ENCODE measurements around the gene DOCK8. TPM values are rescaled to one million over a fixed set of nuclear protein-coding genes. Genes with fewer than 3 reads are reported as not detected.
"Not testable (repeated sequence)": the region's sequence is repeated elsewhere in the genome, so short reads cannot be mapped to it uniquely, and the experiment has no call there.

Gene DOCK8
- total RNA-seq, 4 donors from 2014 or later = 5.1 to 15.1 (median 8.4) TPM

DNA sequence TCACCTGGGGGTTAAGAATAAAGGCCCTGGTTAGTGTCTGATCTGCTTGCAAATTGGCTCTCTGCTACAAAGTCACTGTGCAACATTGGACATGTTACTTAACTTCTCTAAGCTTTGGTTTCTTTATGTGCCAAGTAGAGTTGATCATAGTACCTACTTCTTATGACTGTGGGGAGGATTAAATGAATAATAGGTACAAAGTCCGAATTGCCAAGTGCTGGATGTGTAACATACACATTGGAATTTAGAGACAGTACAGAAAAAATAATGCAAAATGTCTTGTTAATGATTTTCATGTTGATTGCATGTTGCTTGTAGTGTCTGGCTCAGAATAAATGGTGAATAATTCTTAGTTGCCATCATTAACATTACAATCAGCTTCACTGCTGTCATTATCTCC is 2.2 kb downstream of the DOCK8 start:
- 65 to 88% methylated on average over 1 of the region's 1 CpG for WGBS, 2 donors
- intact Hi-C loops (cut with DNase I; ENCODE audit: low total_unique reads) = no loop called here
- H3K4me3 ChIP-seq (ENCODE audit: low read depth, poor library complexity, severe bottlenecking) = no peak overlapping the region
- no peak for DNase-seq (ENCODE audit: low spot score in 2 of 2)
- TF ChIP-seq CTCF (IDR thresholded peaks at IDR 0.05) (no peak), POLR2A (IDR thresholded peaks at IDR 0.05) (no peak)

GRCh38 chr9:217950-218349 is 3.3 kb downstream of the DOCK8 start:
- 84 to 87% methylated on average over 2 of the region's 2 CpGs for WGBS, 2 donors
- TF ChIP-seq CTCF (IDR thresholded peaks at IDR 0.05) (no peak), POLR2A (IDR thresholded peaks at IDR 0.05) (no peak)
- intact Hi-C loops (cut with DNase I; ENCODE audit: low total_unique reads) = no loop called here
- no peak overlapping the region for H3K4me3 ChIP-seq (ENCODE audit: low read depth, poor library complexity, severe bottlenecking)
- DNase-seq (ENCODE audit: low spot score in 2 of 2) = no peak

DNA sequence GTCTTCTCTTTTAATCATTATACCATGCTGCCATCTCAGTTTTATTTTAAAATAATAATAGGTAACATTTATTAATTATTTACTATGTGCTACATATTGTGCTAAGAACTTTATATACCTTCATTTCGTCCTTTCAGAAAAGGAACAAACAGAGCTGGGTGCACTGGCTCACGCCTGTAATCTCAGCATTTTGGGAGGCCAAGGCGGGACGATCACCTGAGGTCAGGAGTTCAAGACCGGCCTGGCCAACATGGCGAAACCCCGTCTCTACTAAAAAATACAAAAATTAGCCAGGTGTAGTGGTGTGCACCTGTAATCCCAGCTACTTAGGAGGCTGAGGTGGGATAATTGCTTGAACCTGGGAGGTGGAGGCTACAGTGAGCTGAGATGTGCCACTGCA is 4.4 kb downstream of the DOCK8 start:
- H3K4me3 ChIP-seq (ENCODE audit: low read depth, poor library complexity, severe bottlenecking); DNase-seq (ENCODE audit: low spot score in 2 of 2); intact Hi-C loops (cut with DNase I; ENCODE audit: low total_unique reads): not testable (repeated sequence)
- WGBS, 2 donors = 94 to 95% methylated on average over 7 of the region's 7 CpGs

DNA sequence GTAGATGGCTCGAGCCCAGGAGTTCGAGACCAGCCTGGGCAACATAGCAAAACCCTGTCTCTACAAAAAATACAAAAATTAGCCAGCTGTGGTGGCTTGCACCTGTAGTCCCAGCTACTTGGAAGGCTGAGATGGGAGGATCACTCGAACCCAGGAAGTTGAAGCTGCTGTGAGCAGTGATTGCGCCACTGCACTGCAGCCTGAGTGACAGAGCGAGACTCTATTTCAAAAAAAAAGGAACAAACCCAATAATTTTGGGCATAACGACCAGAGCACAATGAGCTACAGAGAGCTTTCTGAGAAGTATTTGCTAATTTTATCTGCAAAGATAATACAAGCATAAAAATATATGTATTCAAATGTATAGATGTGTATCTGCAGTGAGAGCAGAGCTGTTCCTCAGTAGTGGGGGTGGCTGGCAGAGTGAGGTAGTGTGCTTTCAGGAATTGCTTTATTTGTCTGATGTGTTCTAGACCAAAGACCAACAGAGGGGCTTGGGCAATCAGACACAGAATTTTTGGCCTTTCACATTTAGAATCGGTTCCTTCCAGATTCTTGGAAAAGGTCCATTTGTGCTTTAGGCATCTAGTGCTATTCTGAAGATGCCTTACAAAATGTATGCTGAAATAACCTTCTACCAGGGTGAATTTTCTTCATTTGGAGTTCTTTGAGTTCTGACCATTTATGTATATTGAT is 5.2 kb downstream of the DOCK8 start:
- WGBS, 2 donors = 75 to 80% methylated on average over 7 of the region's 7 CpGs
- H3K4me3 ChIP-seq (ENCODE audit: low read depth, poor library complexity, severe bottlenecking) = no peak overlapping the region
- no peak for DNase-seq (ENCODE audit: low spot score in 2 of 2)
- intact Hi-C loops (cut with DNase I; ENCODE audit: low total_unique reads) = no loop called here
- TF ChIP-seq CTCF (IDR thresholded peaks at IDR 0.05) (no peak), POLR2A (IDR thresholded peaks at IDR 0.05) (no peak)

GRCh38 chr9:221989-222776 is 7.5 kb downstream of the DOCK8 start:
- TF ChIP-seq CTCF (IDR thresholded peaks at IDR 0.05) (no peak), POLR2A (IDR thresholded peaks at IDR 0.05) (no peak)
- intact Hi-C loops (cut with DNase I; ENCODE audit: low total_unique reads) = no loop called here
- 72 to 75% methylated on average over 6 of the region's 6 CpGs for WGBS, 2 donors

DNA sequence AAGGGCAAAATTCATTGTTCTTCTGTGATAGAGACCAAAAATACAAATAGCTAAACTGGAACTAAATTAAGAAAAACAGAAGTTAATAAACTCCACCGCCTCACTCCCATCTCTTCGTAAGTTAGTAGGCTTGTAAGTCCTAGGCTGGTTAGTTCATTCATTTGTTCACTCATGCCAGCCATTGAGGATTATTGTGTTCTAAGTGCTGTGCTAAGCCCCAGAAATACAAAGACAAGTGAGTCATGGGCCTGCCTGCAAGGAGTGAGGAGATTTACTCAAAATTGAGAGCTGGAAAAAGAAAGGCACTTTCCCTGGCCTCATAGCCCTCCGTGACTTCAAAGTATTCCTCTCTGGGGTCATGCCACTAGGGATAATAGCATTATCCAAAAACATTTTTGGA is 8.5 kb downstream of the DOCK8 start:
- intact Hi-C loops (cut with DNase I; ENCODE audit: low total_unique reads) = no loop called here
- DNase-seq (ENCODE audit: low spot score in 2 of 2) = no peak
- WGBS, 2 donors = 77 to 79% methylated on average over 3 of the region's 3 CpGs
- TF ChIP-seq POLR2A (IDR thresholded peaks at IDR 0.05) (no peak), CTCF (IDR thresholded peaks at IDR 0.05) (no peak)
- no peak overlapping the region for H3K4me3 ChIP-seq (ENCODE audit: low read depth, poor library complexity, severe bottlenecking)

More at GRCh38 chr9:221989-222776, 7.5 kb downstream of the DOCK8 start:
- H3K4me3 ChIP-seq (ENCODE audit: low read depth, poor library complexity, severe bottlenecking) = no peak overlapping the region
- DNase-seq (ENCODE audit: low spot score in 2 of 2) = no peak
